ENCODE measurements around the gene PRDX1. TPM values are rescaled to one million over a fixed set of nuclear protein-coding genes. Genes with fewer than 3 reads are reported as not detected.

The PRDX1 gene
- total and polyA plus RNA-seq, 2 of the 13 experiments (the other 11 are each of a cell fraction or from before 2014, with no cell fraction given), result 761 to 1,898 TPM

- TF ChIP-seq SMYD3 (CRISPR knock-in tag; IDR thresholded peaks at IDR 0.05), result peak; percentile 59; the same call in 1 of the 2 replicates
- TF ChIP-seq ETS1 (CRISPR knock-in tag; IDR thresholded peaks at IDR 0.05), result peak; percentile 83; the same call in 1 of the 2 replicates
- no peak for TF ChIP-seq SCMH1 (CRISPR knock-in tag; IDR thresholded peaks at IDR 0.05; ENCODE audit: borderline replicate concordance)
- TF ChIP-seq POLR2G (IDR thresholded peaks at IDR 0.05; ENCODE audit: low read depth, low read length), result peak; percentile 100
- peak; percentile 85 for TF ChIP-seq SP5 (CRISPR knock-in tag; IDR thresholded peaks at IDR 0.05; ENCODE audit: borderline replicate concordance, low read depth)
- TF ChIP-seq E2F1 (CRISPR knock-in tag; IDR thresholded peaks at IDR 0.05), result peak; percentile 74; the same call in 1 of the 2 replicates
- peak; percentile 94 for TF ChIP-seq HES4 (CRISPR knock-in tag; IDR thresholded peaks at IDR 0.05; ENCODE audit: borderline replicate concordance)
- peak; percentile 63; the same call in 1 of the 2 replicates for TF ChIP-seq ZNF562 (CRISPR knock-in tag; IDR thresholded peaks at IDR 0.05; ENCODE audit: borderline replicate concordance)
- TF ChIP-seq CCDC6 (CRISPR knock-in tag; IDR thresholded peaks at IDR 0.05), result peak; percentile 94
- peak; percentile 93 for TF ChIP-seq ZNF205 (CRISPR knock-in tag; IDR thresholded peaks at IDR 0.05)
- peak; percentile 87; the same call in 1 of the 2 replicates for TF ChIP-seq MYC (CRISPR knock-in tag; IDR thresholded peaks at IDR 0.05; ENCODE audit: borderline replicate concordance)
- peak; percentile 92 for TF ChIP-seq ATF7-NPFF (CRISPR knock-in tag; IDR thresholded peaks at IDR 0.05; ENCODE audit: low read depth)
- TF ChIP-seq SAFB2 (CRISPR knock-in tag; IDR thresholded peaks at IDR 0.05; ENCODE audit: borderline replicate concordance, low read depth), result peak; percentile 68; the same call in 1 of the 2 replicates
- TF ChIP-seq HDAC1 (CRISPR knock-in tag; IDR thresholded peaks at IDR 0.05), result peak; percentile 95
- peak; percentile 73; the same call in 1 of the 2 replicates for TF ChIP-seq ZBTB33 (CRISPR knock-in tag; IDR thresholded peaks at IDR 0.05)
- TF ChIP-seq ZNF44 (CRISPR knock-in tag; IDR thresholded peaks at IDR 0.05), result 0 out of 2 replicates have a peak, but pooled peaks have one; percentile 54
- TF ChIP-seq ZIK1 (CRISPR knock-in tag; IDR thresholded peaks at IDR 0.05; ENCODE audit: borderline replicate concordance, low read depth), result peak; percentile 86; the same call in 1 of the 2 replicates
- TF ChIP-seq KLF11 (CRISPR knock-in tag; IDR thresholded peaks at IDR 0.05), result peak; percentile 99
- peak; percentile 96 for TF ChIP-seq MYNN (CRISPR knock-in tag; IDR thresholded peaks at IDR 0.05; ENCODE audit: low read depth)
- no peak for TF ChIP-seq ZNF282 (IDR thresholded peaks at IDR 0.05; ENCODE audit: partially characterized antibody)
- peak; percentile 69; the same call in 1 of the 2 replicates for TF ChIP-seq ZNF143 (CRISPR knock-in tag; IDR thresholded peaks at IDR 0.05)
- TF ChIP-seq ZBTB42 (CRISPR knock-in tag; IDR thresholded peaks at IDR 0.05), result 0 out of 2 replicates have a peak, but pooled peaks have one; percentile 28
- peak; percentile 61; the same call in 1 of the 2 replicates for TF ChIP-seq ZNF841 (CRISPR knock-in tag; IDR thresholded peaks at IDR 0.05; ENCODE audit: borderline replicate concordance)
Measured at GRCh38 chr1:45521413-45522323, at the start of gene PRDX1 (continued).

All from HepG2 (cell line).